Measurements from ENCODE around the gene GLCE. TPM values are rescaled to one million over a fixed set of nuclear protein-coding genes. Genes with fewer than 3 reads are reported as not detected.

GLCE gene
- total and polyA plus RNA-seq, 2 donors (not counting 1 experiment from before 2014, with no cell fraction given): 21.7 to 23.9 TPM

- Histone ChIP-seq H4K20me1 (ENCODE audit: control insufficient read depth, extremely low read depth, insufficient read depth, low read length) (no peaks in the 10 kb centered on the region), H3K4me2 (ENCODE audit: extremely low read depth, insufficient read depth, low read length) (no peak overlapping the region), H3K27ac (ENCODE audit: insufficient read depth, low read length) (no peak overlapping the region), H2AFZ (ENCODE audit: low read length) (no peak overlapping the region), H3K9ac (ENCODE audit: insufficient read depth, low read length) (no peak overlapping the region), H3K4me1 (ENCODE audit: control insufficient read depth, extremely low read depth, insufficient read depth, low read length) (no peaks in the 10 kb centered on the region), H3K9me3 (ENCODE audit: control insufficient read depth, insufficient read depth, low read depth, low read length) (no peaks in the 10 kb centered on the region), H3K27me3 (ENCODE audit: control insufficient read depth, insufficient read depth, low read length) (no peaks in the 10 kb centered on the region), H3K36me3 (ENCODE audit: control insufficient read depth, insufficient read depth, low read length) (no peaks in the 10 kb centered on the region), H3K79me2 (ENCODE audit: control insufficient read depth, insufficient read depth, low read length) (no peaks in the 10 kb centered on the region), H3K4me3 (replicated peaks in 1 of 4; ENCODE audit: control extremely low read depth in 1 of 4, insufficient read depth in 1 of 4, low read depth in 3 of 4, low read length in 4 of 4) (no peak overlapping the region)
- DNase-seq (ENCODE audit: low read depth in 2 of 2): no peak
- TF ChIP-seq EZH2 (IDR thresholded peaks at IDR 0.05; ENCODE audit: low read length, missing control alignments): no peak
Measured at GRCh38 chr15:69275933-69276560, 115.6 kb downstream of the GLCE start.

DNA sequence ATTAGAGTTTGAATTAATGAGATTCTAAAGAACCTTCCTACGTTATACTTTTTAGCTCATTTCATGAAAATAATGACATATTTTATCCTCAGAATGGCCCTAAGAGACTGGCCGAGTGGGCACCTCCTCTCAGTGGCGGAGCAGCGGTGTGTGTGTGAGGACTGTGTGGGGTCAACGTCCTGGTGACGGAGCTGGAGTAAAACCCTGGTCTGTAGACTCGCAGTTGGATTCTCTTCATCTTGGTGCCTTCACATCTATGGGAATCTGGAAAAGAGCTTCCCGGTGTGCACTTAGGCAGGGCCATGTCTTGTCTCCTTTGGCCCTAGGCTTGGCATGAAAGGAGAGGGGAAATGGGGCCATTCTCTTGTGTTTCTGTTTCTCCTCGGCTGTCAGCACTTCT is 116.9 kb downstream of the GLCE start:
- Histone ChIP-seq H3K4me3 (replicated peaks in 1 of 4; ENCODE audit: control extremely low read depth in 1 of 4, insufficient read depth in 1 of 4, low read depth in 3 of 4, low read length in 4 of 4) (no peak overlapping the region), H3K9ac (ENCODE audit: insufficient read depth, low read length) (no peak overlapping the region), H3K27ac (ENCODE audit: insufficient read depth, low read length) (no peak overlapping the region), H3K9me3 (ENCODE audit: control insufficient read depth, insufficient read depth, low read depth, low read length) (no peaks in the 10 kb centered on the region), H3K4me2 (ENCODE audit: extremely low read depth, insufficient read depth, low read length) (no peak overlapping the region), H3K79me2 (ENCODE audit: control insufficient read depth, insufficient read depth, low read length) (no peaks in the 10 kb centered on the region), H4K20me1 (ENCODE audit: control insufficient read depth, extremely low read depth, insufficient read depth, low read length) (no peaks in the 10 kb centered on the region), H3K27me3 (ENCODE audit: control insufficient read depth, insufficient read depth, low read length) (no peaks in the 10 kb centered on the region), H3K4me1 (ENCODE audit: control insufficient read depth, extremely low read depth, insufficient read depth, low read length) (no peaks in the 10 kb centered on the region), H3K36me3 (ENCODE audit: control insufficient read depth, insufficient read depth, low read length) (no peaks in the 10 kb centered on the region), H2AFZ (ENCODE audit: low read length) (no peak overlapping the region)
- TF ChIP-seq, protein P1, sequence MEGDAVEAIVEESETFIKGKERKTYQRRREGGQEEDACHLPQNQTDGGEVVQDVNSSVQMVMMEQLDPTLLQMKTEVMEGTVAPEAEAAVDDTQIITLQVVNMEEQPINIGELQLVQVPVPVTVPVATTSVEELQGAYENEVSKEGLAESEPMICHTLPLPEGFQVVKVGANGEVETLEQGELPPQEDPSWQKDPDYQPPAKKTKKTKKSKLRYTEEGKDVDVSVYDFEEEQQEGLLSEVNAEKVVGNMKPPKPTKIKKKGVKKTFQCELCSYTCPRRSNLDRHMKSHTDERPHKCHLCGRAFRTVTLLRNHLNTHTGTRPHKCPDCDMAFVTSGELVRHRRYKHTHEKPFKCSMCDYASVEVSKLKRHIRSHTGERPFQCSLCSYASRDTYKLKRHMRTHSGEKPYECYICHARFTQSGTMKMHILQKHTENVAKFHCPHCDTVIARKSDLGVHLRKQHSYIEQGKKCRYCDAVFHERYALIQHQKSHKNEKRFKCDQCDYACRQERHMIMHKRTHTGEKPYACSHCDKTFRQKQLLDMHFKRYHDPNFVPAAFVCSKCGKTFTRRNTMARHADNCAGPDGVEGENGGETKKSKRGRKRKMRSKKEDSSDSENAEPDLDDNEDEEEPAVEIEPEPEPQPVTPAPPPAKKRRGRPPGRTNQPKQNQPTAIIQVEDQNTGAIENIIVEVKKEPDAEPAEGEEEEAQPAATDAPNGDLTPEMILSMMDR (conservative IDR thresholded peaks at IDR 0.05 in 1 of 2, IDR thresholded peaks at IDR 0.05 in 1 of 2; ENCODE audit: low read depth in 1 of 2, low read length in 2 of 2): no peak
- TF ChIP-seq EZH2 (IDR thresholded peaks at IDR 0.05; ENCODE audit: low read length, missing control alignments): no peak
- no peak for DNase-seq (ENCODE audit: low read depth in 2 of 2)

DNA sequence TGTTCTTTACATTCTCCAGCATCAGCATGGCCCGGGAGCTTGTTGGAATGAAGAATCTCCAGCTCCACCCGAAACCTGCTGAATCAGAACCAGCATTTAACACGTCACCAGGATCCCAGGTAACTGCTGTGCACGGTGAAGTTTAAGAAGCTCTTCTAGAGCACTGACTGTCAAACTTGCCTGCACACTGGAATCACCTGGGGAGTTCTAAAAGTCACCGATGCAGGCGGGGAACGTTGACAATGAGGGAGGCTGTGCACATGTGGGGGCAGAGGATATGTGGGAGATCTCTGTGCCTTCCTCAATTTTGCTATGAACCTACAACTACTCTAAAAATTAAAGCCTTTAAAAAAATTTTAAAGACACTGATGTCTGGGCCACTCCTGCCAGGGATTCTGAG is 119.2 kb downstream of the GLCE start:
- TF ChIP-seq, protein P1 (conservative IDR thresholded peaks at IDR 0.05 in 1 of 2, IDR thresholded peaks at IDR 0.05 in 1 of 2; ENCODE audit: low read depth in 1 of 2, low read length in 2 of 2): no peak
- no peak for TF ChIP-seq EZH2 (IDR thresholded peaks at IDR 0.05; ENCODE audit: low read length, missing control alignments)
- DNase-seq (ENCODE audit: low read depth in 2 of 2): no peak
- Histone ChIP-seq H3K4me3 (replicated peaks in 1 of 4; ENCODE audit: control extremely low read depth in 1 of 4, insufficient read depth in 1 of 4, low read depth in 3 of 4, low read length in 4 of 4) (no peak overlapping the region), H3K36me3 (ENCODE audit: control insufficient read depth, insufficient read depth, low read length) (no peaks in the 10 kb centered on the region), H3K27ac (ENCODE audit: insufficient read depth, low read length) (no peak overlapping the region), H3K79me2 (ENCODE audit: control insufficient read depth, insufficient read depth, low read length) (no peaks in the 10 kb centered on the region), H2AFZ (ENCODE audit: low read length) (no peak overlapping the region), H3K9ac (ENCODE audit: insufficient read depth, low read length) (no peak overlapping the region), H3K4me1 (ENCODE audit: control insufficient read depth, extremely low read depth, insufficient read depth, low read length) (no peaks in the 10 kb centered on the region), H3K27me3 (ENCODE audit: control insufficient read depth, insufficient read depth, low read length) (no peaks in the 10 kb centered on the region), H3K4me2 (ENCODE audit: extremely low read depth, insufficient read depth, low read length) (no peak overlapping the region), H4K20me1 (ENCODE audit: control insufficient read depth, extremely low read depth, insufficient read depth, low read length) (no peaks in the 10 kb centered on the region), H3K9me3 (ENCODE audit: control insufficient read depth, insufficient read depth, low read depth, low read length) (no peaks in the 10 kb centered on the region)

Measured in fibroblast of lung (primary cell).